ENCODE results near the gene SLC25A41.

GRCh38 chr19:6452223-6452614 is 18.7 kb upstream of the SLC25A41 start:
- no peak for TF ChIP-seq CTCF (IDR thresholded peaks at IDR 0.05)
- no peak for TF ChIP-seq POLR2A (IDR thresholded peaks at IDR 0.05)

Measured in right lobe of liver (tissue), 4 donors.